GM19452 (cell line): ENCODE data around the gene LOXL4.

Source experiments
- ATAC-seq: cut with Tn5 transposase; IDR thresholded peaks from one replicate; pipeline ENCODE4 v1.9.1; 2021; ENCODE audit not compliant: unreplicated experiment

The LOXL4 gene

GRCh38 chr10:98265403-98266378 is 2.3 kb downstream of the LOXL4 start:
- ATAC-seq: no peak

GRCh38 chr10:98264378-98265065 is 3.5 kb downstream of the LOXL4 start:
- ATAC-seq: no peak

GRCh38 chr10:98263088-98263487 is 4.9 kb downstream of the LOXL4 start:
- no peak for ATAC-seq

GRCh38 chr10:98262571-98262970 is 5.4 kb downstream of the LOXL4 start:
- ATAC-seq: no peak

GRCh38 chr10:98261436-98262277 is 6.3 kb downstream of the LOXL4 start:
- no peak for ATAC-seq

- no peak for ATAC-seq
These were observed 7.2 kb downstream of the LOXL4 start for GRCh38 chr10:98260752-98261151.

GRCh38 chr10:98260350-98260749 is 7.6 kb downstream of the LOXL4 start:
- no peak for ATAC-seq

GRCh38 chr10:98259606-98260315 is 8.2 kb downstream of the LOXL4 start:
- ATAC-seq: no peak

GRCh38 chr10:98258683-98259454 is 9.1 kb downstream of the LOXL4 start:
- no peak for ATAC-seq

GRCh38 chr10:98257961-98258360 is 10.0 kb downstream of the LOXL4 start:
- no peak for ATAC-seq

- ATAC-seq: no peak
These were observed 10.8 kb downstream of the LOXL4 start for GRCh38 chr10:98257198-98257597.

GRCh38 chr10:98256692-98257091 is 11.3 kb downstream of the LOXL4 start:
- no peak for ATAC-seq

GRCh38 chr10:98255146-98255877 is 12.7 kb downstream of the LOXL4 start:
- no peak for ATAC-seq

- no peak for ATAC-seq
These were observed 13.6 kb downstream of the LOXL4 start for GRCh38 chr10:98254234-98254974.

GRCh38 chr10:98253499-98253898 is 14.5 kb downstream of the LOXL4 start:
- no peak for ATAC-seq

GRCh38 chr10:98252464-98252863 is 15.5 kb downstream of the LOXL4 start:
- no peak for ATAC-seq

GRCh38 chr10:98251399-98251798 is 16.6 kb downstream of the LOXL4 start:
- no peak for ATAC-seq

- no peak for ATAC-seq
These were observed 18.9 kb downstream of the LOXL4 start for GRCh38 chr10:98249134-98249533.
